HEK293T (cell line): ENCODE data around the gene RAB39B.
"Not testable (repeated sequence)": the region's sequence is repeated elsewhere in the genome, so short reads cannot be mapped to it uniquely, and the experiment has no call there.

ENCODE experiments used
- CTCF ChIA-PET: fragments of 350-600 bp; formaldehyde crosslinking; extraction: SDS; loops from one replicate; lab custom pipeline; 2021; ENCODE audit warnings: antibody characterized with exemption, inconsistent platforms; lab: Yijun Ruan, JAX
- POLR2A ChIA-PET: fragments of 350-600 bp; formaldehyde crosslinking; extraction: SDS; loops from one replicate; lab custom pipeline; 2020; ENCODE audit warnings: antibody characterized with exemption, inconsistent platforms; lab: Yijun Ruan, JAX
- DNase-seq: peaks from one replicate; pipeline ENCODE4 v3.0.0; 2012; ENCODE audit warnings: mixed read lengths; ENCODE audit errors: extremely low spot score
- ARNT ChIP-seq: fragments of 450-650 bp; IDR thresholded peaks from 2 replicates; pipeline ENCODE4 v1.6.1; 2017; ENCODE audit warnings: mild to moderate bottlenecking
- BHLHE40 ChIP-seq: fragments of 450-650 bp; IDR thresholded peaks from 2 replicates; pipeline ENCODE4 v1.6.1; 2016; ENCODE audit warnings: mild to moderate bottlenecking, moderate library complexity, borderline replicate concordance
- CTBP1 ChIP-seq: fragments of 450-650 bp; IDR thresholded peaks from 2 replicates; pipeline ENCODE4 v1.6.1; 2016; ENCODE audit warnings: borderline replicate concordance
- ELF4 ChIP-seq: fragments of 450-650 bp; IDR thresholded peaks from 2 replicates; pipeline ENCODE4 v1.6.1; 2017; ENCODE audit warnings: antibody characterized with exemption
- FOXA1 ChIP-seq: fragments of 450-650 bp; IDR thresholded peaks from 2 replicates; pipeline ENCODE4 v1.6.1; 2016; ENCODE audit warnings: mild to moderate bottlenecking
- FOXK2 ChIP-seq: fragments of 450-650 bp; IDR thresholded peaks from 2 replicates; pipeline ENCODE4 v1.6.1; 2016; ENCODE audit warnings: mild to moderate bottlenecking
- FOXM1 ChIP-seq: fragments of 450-650 bp; IDR thresholded peaks from 2 replicates; pipeline ENCODE4 v1.6.1; 2017; ENCODE audit warnings: mild to moderate bottlenecking, borderline replicate concordance
- HDGF ChIP-seq: fragments of 450-650 bp; IDR thresholded peaks from 2 replicates; pipeline ENCODE4 v1.6.1; 2017; ENCODE audit warnings: antibody characterized with exemption, borderline replicate concordance
- L3MBTL2 ChIP-seq: fragments of 450-650 bp; conservative IDR thresholded peaks from 2 replicates; pipeline ENCODE4 v1.6.1; 2016; ENCODE audit warnings: mild to moderate bottlenecking
- LEF1 ChIP-seq: fragments of 450-650 bp; IDR thresholded peaks from 2 replicates; pipeline ENCODE4 v1.6.1; 2017; ENCODE audit warnings: mild to moderate bottlenecking, borderline replicate concordance
- NFRKB ChIP-seq: fragments of 450-650 bp; IDR thresholded peaks from 2 replicates; pipeline ENCODE4 v1.6.1; 2016; ENCODE audit warnings: mild to moderate bottlenecking, moderate library complexity
- SP1 ChIP-seq: fragments of 450-650 bp; IDR thresholded peaks from 2 replicates; pipeline ENCODE4 v1.6.1; 2017
- SUZ12 ChIP-seq: fragments of 450-650 bp; IDR thresholded peaks from 2 replicates; pipeline ENCODE4 v1.6.1; 2016; ENCODE audit warnings: mild to moderate bottlenecking
- TARDBP ChIP-seq: fragments of 450-650 bp; IDR thresholded peaks from 2 replicates; pipeline ENCODE4 v1.6.1; 2016
- ZNF384 ChIP-seq: fragments of 450-650 bp; IDR thresholded peaks from 2 replicates; pipeline ENCODE4 v1.6.1; 2016
- TF ChIP-seq, protein P1 (sequence below): fragments of 450-650 bp; IDR thresholded peaks from 2 replicates; pipeline ENCODE4 v1.6.1; 2016

The RAB39B gene

DNA sequence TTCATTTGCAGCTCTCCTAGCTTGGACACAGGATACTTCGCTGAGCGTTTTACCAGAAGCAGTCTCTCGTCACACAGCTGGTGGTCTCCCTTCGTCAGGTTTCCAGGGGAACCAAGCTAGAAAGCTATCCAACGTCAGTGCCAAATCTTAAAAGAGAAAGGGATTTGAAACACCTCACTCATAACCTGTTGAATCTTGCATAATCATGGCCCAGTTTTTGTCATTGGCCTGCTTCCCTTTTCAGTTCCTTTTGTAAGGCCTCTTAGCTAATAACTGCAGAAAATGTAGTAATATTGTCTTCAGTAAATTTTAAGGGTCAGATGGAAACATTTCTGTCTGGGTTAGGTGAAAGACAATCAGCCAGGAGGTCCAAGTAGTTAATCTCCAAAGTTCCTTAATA is 22.0 kb downstream of the RAB39B start:
- DNase-seq = no peak
- POLR2A ChIA-PET = no interaction called here

GRCh38 chrX:155237719-155238118 is 26.6 kb downstream of the RAB39B start:
- TF ChIP-seq BHLHE40 (no peak), FOXA1 (no peak), SUZ12 (no peak), ARNT (no peak), FOXK2 (no peak)
- POLR2A ChIA-PET = interaction anchor here (2.0 kb wide), 1 partner anchor 23 kb away, joined by 6 read pairs; no protein-coding TSS in a partner anchor
- CTCF ChIA-PET = interaction anchor here (1.9 kb wide), 1 partner anchor 21 kb away, joined by 6 read pairs; the partner anchor contains the start of gene VBP1
- no peak for DNase-seq

More for the DNA sequence above, 22.0 kb downstream of the RAB39B start:
- CTCF ChIA-PET = no interaction called here
- TF ChIP-seq ARNT (no peak), L3MBTL2 (no peak), TARDBP (no peak), ZNF384 (no peak), BHLHE40 (no peak), SUZ12 (no peak), FOXK2 (no peak), ELF4 (no peak), NFRKB (no peak), LEF1 (no peak), FOXA1 (no peak), CTBP1 (no peak), HDGF (no peak), SP1 (no peak), FOXM1 (no peak)
- TF ChIP-seq, protein P1, sequence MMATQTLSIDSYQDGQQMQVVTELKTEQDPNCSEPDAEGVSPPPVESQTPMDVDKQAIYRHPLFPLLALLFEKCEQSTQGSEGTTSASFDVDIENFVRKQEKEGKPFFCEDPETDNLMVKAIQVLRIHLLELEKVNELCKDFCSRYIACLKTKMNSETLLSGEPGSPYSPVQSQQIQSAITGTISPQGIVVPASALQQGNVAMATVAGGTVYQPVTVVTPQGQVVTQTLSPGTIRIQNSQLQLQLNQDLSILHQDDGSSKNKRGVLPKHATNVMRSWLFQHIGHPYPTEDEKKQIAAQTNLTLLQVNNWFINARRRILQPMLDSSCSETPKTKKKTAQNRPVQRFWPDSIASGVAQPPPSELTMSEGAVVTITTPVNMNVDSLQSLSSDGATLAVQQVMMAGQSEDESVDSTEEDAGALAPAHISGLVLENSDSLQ = no peak

- no peak for DNase-seq
- ChIA-PET POLR2A (no interaction called here), CTCF (interaction anchor here (1.4 kb wide), 1 partner anchor 19 kb away, joined by 4 read pairs; the partner anchor contains the start of gene VBP1)
- TF ChIP-seq NFRKB = no peak
- TF ChIP-seq L3MBTL2 = no peak
- TF ChIP-seq SUZ12 = no peak
- TF ChIP-seq SP1 = no peak
- TF ChIP-seq CTBP1 = no peak
- no peak for TF ChIP-seq TARDBP
- no peak for TF ChIP-seq ARNT
- TF ChIP-seq ELF4 = no peak
- TF ChIP-seq HDGF = no peak
- no peak for TF ChIP-seq FOXA1
- TF ChIP-seq FOXK2 = no peak
Measured at GRCh38 chrX:155235891-155236290, 28.4 kb downstream of the RAB39B start.

DNA sequence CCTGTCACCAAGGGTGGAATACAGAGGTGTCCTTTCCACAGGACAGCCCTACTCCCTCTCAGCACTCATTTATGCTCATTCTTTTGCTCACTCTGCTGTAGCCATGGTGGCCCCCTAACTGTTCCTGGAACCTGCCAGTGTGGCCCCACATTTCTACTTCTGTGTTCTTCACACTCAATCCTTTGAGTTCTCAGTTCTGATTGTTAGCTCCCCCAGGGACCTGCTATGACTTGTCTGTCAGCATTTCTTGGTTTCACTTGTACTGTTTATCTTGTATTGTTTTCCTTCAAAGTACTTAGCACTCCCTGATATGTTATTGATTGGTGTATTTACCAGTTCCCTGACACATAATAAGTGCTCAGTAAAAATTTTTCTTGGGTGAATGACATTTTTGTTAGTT is 33.1 kb downstream of the RAB39B start:
- TF ChIP-seq, protein P1 = no peak
- TF ChIP-seq ARNT (no peak), FOXM1 (no peak), HDGF (no peak), FOXA1 (no peak), BHLHE40 (no peak), NFRKB (no peak), SP1 (no peak), CTBP1 (no peak), LEF1 (no peak), ELF4 (no peak), L3MBTL2 (no peak), TARDBP (no peak), SUZ12 (no peak)
- POLR2A ChIA-PET = no interaction called here
- DNase-seq = no peak
- CTCF ChIA-PET = no interaction called here

GRCh38 chrX:155225774-155226173 is 38.5 kb downstream of the RAB39B start:
- no peak for DNase-seq
- CTCF ChIA-PET = no interaction called here
- TF ChIP-seq FOXM1 (no peak), LEF1 (no peak), FOXK2 (no peak), L3MBTL2 (no peak), ARNT (no peak), FOXA1 (no peak), BHLHE40 (no peak), TARDBP (no peak), NFRKB (no peak), SP1 (no peak), CTBP1 (no peak), ELF4 (no peak), SUZ12 (no peak), HDGF (no peak), ZNF384 (no peak)
- TF ChIP-seq, protein P1 = no peak
- POLR2A ChIA-PET = interaction anchor here (1.4 kb wide), 1 partner anchor 10 kb away, joined by 6 read pairs; the partner anchor contains the start of gene VBP1

GRCh38 chrX:155223746-155224145 is 40.5 kb downstream of the RAB39B start:
- POLR2A ChIA-PET, CTCF ChIA-PET, DNase-seq: not testable (repeated sequence)

DNA sequence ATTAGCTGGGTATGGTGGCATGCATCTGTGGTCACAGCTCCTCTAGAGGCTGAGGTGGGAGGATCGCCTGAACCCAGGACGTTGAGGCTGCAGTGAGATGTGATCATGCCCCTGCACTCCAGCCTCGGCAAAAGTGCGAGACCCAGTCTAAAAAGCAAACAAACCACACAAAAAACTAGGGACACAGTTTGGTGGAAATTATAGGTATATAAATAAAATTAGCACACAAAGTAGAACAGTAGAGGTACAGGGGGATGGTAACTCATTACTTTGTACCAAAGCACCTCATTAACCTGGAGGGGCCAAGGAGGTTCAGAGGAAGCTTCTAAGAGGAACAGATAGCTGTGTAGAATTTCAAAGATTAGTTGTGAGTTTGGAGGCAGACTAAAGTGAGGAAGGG is 42.9 kb downstream of the RAB39B start:
- no peak for DNase-seq
- ChIA-PET POLR2A (no interaction called here), CTCF (no interaction called here)
- TF ChIP-seq FOXK2 = no peak
- no peak for TF ChIP-seq ZNF384
- TF ChIP-seq FOXM1 = no peak
- TF ChIP-seq TARDBP = no peak
- no peak for TF ChIP-seq LEF1
- TF ChIP-seq SP1 = no peak
- no peak for TF ChIP-seq NFRKB
- TF ChIP-seq ELF4 = no peak
- no peak for TF ChIP-seq BHLHE40
- no peak for TF ChIP-seq CTBP1
- TF ChIP-seq, protein P1 = no peak
- TF ChIP-seq L3MBTL2 = no peak
- TF ChIP-seq HDGF = no peak
- no peak for TF ChIP-seq SUZ12
- no peak for TF ChIP-seq FOXA1
- TF ChIP-seq ARNT = no peak
